Ishikawa (cell line): ENCODE data around the gene SH3BGRL3.

Experiments used
- CEBPB ChIP-seq: IDR thresholded peaks from 2 replicates; pipeline ENCODE4 v1.6.1; 2012
- CREB1 ChIP-seq: IDR thresholded peaks from 2 replicates; pipeline ENCODE4 v1.6.1; 2012; ENCODE audit warnings: low read depth
- EGR1 ChIP-seq: IDR thresholded peaks from 2 replicates; pipeline ENCODE4 v1.6.1; 2012
- EP300 ChIP-seq: IDR thresholded peaks from 2 replicates; pipeline ENCODE4 v1.6.1; 2012; ENCODE audit warnings: borderline replicate concordance
- FOXM1 ChIP-seq: IDR thresholded peaks from 2 replicates; pipeline ENCODE4 v1.6.1; 2012; ENCODE audit warnings: low read depth, borderline replicate concordance
- MAX ChIP-seq: IDR thresholded peaks from 2 replicates; pipeline ENCODE4 v1.6.1; 2012
- NFIC ChIP-seq: IDR thresholded peaks from 2 replicates; pipeline ENCODE4 v1.6.1; 2012
- RAD21 ChIP-seq: IDR thresholded peaks from 2 replicates; pipeline ENCODE4 v1.6.1; 2012; ENCODE audit warnings: low read depth
- REST ChIP-seq: IDR thresholded peaks from 2 replicates; pipeline ENCODE4 v1.6.1; 2012; ENCODE audit warnings: low read depth, mild to moderate bottlenecking
- TAF1 ChIP-seq: IDR thresholded peaks from 2 replicates; pipeline ENCODE4 v1.6.1; 2012; ENCODE audit warnings: low read depth, mild to moderate bottlenecking
- TCF12 ChIP-seq: IDR thresholded peaks from 2 replicates; pipeline ENCODE4 v1.6.1; 2012; ENCODE audit warnings: low read depth
- TEAD4 ChIP-seq: IDR thresholded peaks from 2 replicates; pipeline ENCODE4 v1.6.1; 2012
- USF1 ChIP-seq: IDR thresholded peaks from 2 replicates; pipeline ENCODE4 v1.6.1; 2012
- YY1 ChIP-seq: IDR thresholded peaks from 2 replicates; pipeline ENCODE4 v1.6.1; 2012; ENCODE audit warnings: low read depth
- ZBTB7A ChIP-seq: IDR thresholded peaks from 2 replicates; pipeline ENCODE4 v1.6.1; 2012; ENCODE audit warnings: low read depth

Gene SH3BGRL3

GRCh38 chr1:26237230-26237966 lies 42.5 kb upstream of the SH3BGRL3 start:
- TF ChIP-seq EGR1 (no peak), MAX (no peak)

- TF ChIP-seq FOXM1 (no peak), CEBPB (no peak), MAX (no peak), TCF12 (no peak), NFIC (no peak), REST (no peak), EGR1 (no peak), CREB1 (no peak), EP300 (no peak), YY1 (no peak), ZBTB7A (no peak), TEAD4 (no peak), USF1 (no peak), RAD21 (no peak), TAF1 (no peak)
These were observed 40.0 kb upstream of the SH3BGRL3 start for GRCh38 chr1:26239936-26240335.

GRCh38 chr1:26252718-26253117 lies 27.2 kb upstream of the SH3BGRL3 start:
- TF ChIP-seq TAF1 (no peak), YY1 (no peak), REST (no peak), USF1 (no peak), EGR1 (no peak), ZBTB7A (no peak), CEBPB (no peak), TCF12 (no peak), MAX (no peak)

- TF ChIP-seq RAD21 (no peak), TCF12 (no peak), TEAD4 (no peak), EP300 (no peak), REST (no peak), TAF1 (no peak), CEBPB (no peak), ZBTB7A (no peak), EGR1 (no peak), FOXM1 (no peak)
These were observed 25.5 kb upstream of the SH3BGRL3 start for GRCh38 chr1:26254404-26254803.

GRCh38 chr1:26257222-26257621 lies 22.7 kb upstream of the SH3BGRL3 start:
- no peak for TF ChIP-seq FOXM1
- no peak for TF ChIP-seq NFIC
- no peak for TF ChIP-seq USF1
- no peak for TF ChIP-seq MAX
- no peak for TF ChIP-seq YY1
- no peak for TF ChIP-seq TCF12
- no peak for TF ChIP-seq TEAD4
- no peak for TF ChIP-seq ZBTB7A
- no peak for TF ChIP-seq TAF1
